Measurements from ENCODE around the gene DLX1. TPM values are rescaled to one million over a fixed set of nuclear protein-coding genes. Genes with fewer than 3 reads are reported as not detected.

DLX1 gene
- total RNA-seq, 1 donor from 2014 or later: not detected

Other genes starting within 250 kb of the DLX1 start
- gene SLC25A12, start 191.3 kb upstream of the DLX1 start, total RNA-seq: 134 TPM
- gene HAT1, start 163.0 kb upstream of the DLX1 start, total RNA-seq: 35.1 TPM
- 8.6 TPM for gene METAP1D, start 85.6 kb upstream of the DLX1 start, total RNA-seq
- not detected for gene DLX2, start 17.4 kb downstream of the DLX1 start, total RNA-seq